Left colon (tissue), 2 donors: ENCODE results near the gene TTC27. TPM values are rescaled to one million over a fixed set of nuclear protein-coding genes. Genes with fewer than 3 reads are reported as not detected.
A peak's percentile ranks its signal among the peaks of the same experiment; 100 is the strongest.
"Not testable (repeated sequence)": the region's sequence is repeated elsewhere in the genome, so short reads cannot be mapped to it uniquely, and the experiment has no call there.

Source experiments
- ATAC-seq: fragments of 200-7000 bp; cut with Tn5 transposase; one replicate; pipeline ENCODE4 v1.9.1; 2020; ENCODE audit warnings: mild to moderate bottlenecking, moderate library complexity
- DNase-seq, 2 donors: peaks; one replicate each; pipeline ENCODE4 v3.0.0-alpha.2; 2020
- intact Hi-C, 2 donors: fragments of 100-400 bp; cut with DNase I in 1 of 2; cut with micrococcal nuclease in 1 of 2; formaldehyde crosslinking; loops; one replicate each; pipeline versions ENCODE4 v1.11.2 to v1.14.0; 2022; cut with DNase I, micrococcal nuclease
- total RNA-seq, 2 donors: library from RNA; stranded (reverse); fragmentation: NEBNext Ultra II Directional; extraction: Animal tissue kit (Norgen Biotek cat#: 25700); gene quantifications; one replicate each; pipeline ENCODE4 v1.2.1, GENCODE V29; 2021
- donor health status: DM: no; HTN: no; CAD: no.
- donor health status: DM: yes; HTN: yes; CAD: no.

The TTC27 gene
- total RNA-seq, 2 donors from 2014 or later = 8.9 to 10.7 TPM

DNA sequence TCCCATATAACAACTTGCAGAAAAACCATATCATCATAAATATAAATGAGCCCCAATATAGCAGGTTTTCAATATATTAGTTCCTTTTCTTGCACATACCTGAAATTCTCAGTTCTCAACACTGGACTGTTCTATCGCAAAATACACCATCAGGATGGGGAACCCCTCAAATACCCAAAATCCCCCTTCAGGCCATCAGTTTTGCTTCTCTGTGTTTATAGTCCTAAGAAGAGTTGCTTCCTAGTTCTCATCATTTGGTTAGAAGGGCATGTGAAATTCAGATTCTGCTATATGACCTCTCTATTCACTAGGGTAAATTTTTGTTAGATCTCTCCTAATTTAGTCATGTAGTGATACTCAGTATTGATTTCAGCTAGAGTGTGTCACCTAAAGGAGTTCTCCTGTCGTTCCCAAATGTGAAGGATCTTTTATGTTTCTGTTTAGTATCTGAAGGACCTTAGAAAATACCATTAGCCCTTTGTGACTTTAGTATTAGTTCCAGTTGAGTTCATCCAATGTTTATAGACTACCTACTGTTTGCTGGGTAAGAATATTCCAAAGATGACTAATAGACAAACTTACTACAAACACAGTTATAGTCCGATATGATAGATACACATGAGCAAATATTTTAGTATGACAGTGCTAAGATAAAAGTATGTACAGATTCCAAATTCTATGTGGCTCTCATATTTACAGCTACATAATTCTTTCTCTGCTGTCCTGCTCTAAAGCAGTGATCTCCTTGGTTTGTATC, 115.8 kb downstream of the TTC27 start:
- intact Hi-C loops = no loop called here
- ATAC-seq (no peak), DNase-seq (no peak)

- intact Hi-C loops = no loop called here
- DNase-seq = no peak
- ATAC-seq = no peak
These were observed 117.3 kb downstream of the TTC27 start for GRCh38 chr2:32745191-32745590.

GRCh38 chr2:32745675-32746074, 117.8 kb downstream of the TTC27 start:
- ATAC-seq (no peak), DNase-seq (no peak)
- intact Hi-C loops = no loop called here

GRCh38 chr2:32746669-32747068, 118.8 kb downstream of the TTC27 start:
- no peak for DNase-seq
- ATAC-seq = no peak
- intact Hi-C loops = no loop called here

- ATAC-seq (no peak), DNase-seq (no peak)
- intact Hi-C loops = no loop called here
These were observed 120.3 kb downstream of the TTC27 start for GRCh38 chr2:32748158-32748557.

DNA sequence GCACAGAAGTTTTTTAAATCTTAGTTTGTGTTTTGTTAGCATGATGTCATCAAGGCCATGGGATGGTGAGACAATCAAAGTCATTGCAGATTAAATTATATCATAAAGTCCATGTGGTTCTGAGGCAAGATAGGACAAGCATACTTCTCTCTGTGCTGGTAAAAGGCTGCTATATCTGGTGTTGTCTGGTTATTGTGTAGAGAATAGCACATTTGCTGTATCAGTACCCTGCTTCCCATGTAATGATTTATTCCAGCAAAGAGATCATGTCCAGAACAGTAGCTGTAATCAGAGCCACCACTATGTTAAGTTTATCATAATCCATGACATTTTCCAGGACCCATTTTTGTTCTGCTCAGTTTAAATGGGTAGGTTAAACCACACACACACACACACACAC, 123.0 kb downstream of the TTC27 start:
- no peak for ATAC-seq

DNA sequence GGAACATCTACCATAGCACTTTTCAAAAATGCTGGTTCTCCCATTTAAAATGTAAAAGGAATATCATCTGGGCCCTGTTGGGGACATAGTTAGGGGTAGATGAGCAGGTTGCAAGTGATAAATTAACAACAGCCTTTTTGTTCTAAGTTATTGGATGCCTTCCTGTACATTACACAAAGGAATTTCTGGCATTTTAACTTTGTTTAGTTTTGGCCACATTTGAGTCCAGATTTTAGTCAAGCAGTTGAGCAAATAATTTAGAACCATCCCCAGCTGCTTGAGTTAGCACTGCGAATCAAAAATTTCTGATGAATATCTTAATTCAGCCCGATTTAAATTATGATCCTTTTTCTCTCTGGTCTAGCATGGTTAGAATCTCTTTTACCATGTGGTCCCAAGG, 124.4 kb downstream of the TTC27 start:
- ATAC-seq (no peak), DNase-seq (no peak)
- intact Hi-C loops = no loop called here

More for the DNA sequence above, 123.0 kb downstream of the TTC27 start:
- no peak for DNase-seq
- intact Hi-C loops = no loop called here

DNA sequence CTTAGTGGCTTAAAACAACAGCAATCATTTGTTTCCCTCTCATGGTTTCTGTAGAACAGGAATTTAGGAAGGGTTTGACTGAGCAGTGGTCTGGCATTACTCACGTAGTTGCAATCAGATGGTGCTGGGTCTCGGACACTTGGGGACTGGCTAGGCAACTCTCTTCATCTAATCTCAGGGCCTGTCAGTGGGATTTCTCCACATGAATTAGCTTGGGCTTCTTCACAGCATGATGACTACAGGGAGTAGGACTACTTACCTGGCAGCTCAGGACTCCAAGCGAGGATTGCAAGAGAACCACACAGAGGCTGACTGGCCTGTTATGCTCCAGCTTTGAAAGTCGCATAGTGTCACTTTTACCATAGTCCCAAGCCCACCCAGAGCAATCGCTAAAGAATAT, 125.1 kb downstream of the TTC27 start:
- intact Hi-C loops = no loop called here
- no peak for ATAC-seq

GRCh38 chr2:32754676-32755075, 126.8 kb downstream of the TTC27 start:
- intact Hi-C loops, ATAC-seq, DNase-seq: not testable (repeated sequence)

More for the DNA sequence above, 125.1 kb downstream of the TTC27 start:
- no peak for DNase-seq

GRCh38 chr2:32755666-32756065, 127.8 kb downstream of the TTC27 start:
- ATAC-seq = no peak
- DNase-seq = no peak
- intact Hi-C loops = no loop called here

- ATAC-seq = no peak
- intact Hi-C loops = no loop called here
These were observed 128.4 kb downstream of the TTC27 start for GRCh38 chr2:32756074-32756727.

DNA sequence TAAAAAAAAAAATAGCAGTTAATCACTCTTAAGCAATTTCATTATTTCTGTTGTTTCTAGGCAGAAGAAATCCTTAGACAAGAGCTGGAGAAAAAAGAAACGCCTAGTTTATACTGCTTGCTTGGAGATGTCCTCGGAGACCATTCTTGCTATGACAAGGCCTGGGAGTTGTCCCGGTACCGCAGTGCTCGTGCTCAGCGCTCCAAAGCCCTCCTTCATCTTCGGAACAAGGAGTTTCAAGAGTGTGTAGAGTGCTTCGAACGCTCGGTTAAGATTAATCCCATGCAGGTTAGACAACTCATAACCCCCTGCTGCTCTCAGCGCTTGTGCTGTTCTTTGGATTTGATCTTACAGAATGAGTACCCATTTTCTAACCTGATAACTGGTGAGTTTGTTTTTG, 130.4 kb downstream of the TTC27 start:
- no peak for ATAC-seq
- intact Hi-C loops = no loop called here

More at GRCh38 chr2:32756074-32756727, 128.4 kb downstream of the TTC27 start:
- DNase-seq = no peak

DNA sequence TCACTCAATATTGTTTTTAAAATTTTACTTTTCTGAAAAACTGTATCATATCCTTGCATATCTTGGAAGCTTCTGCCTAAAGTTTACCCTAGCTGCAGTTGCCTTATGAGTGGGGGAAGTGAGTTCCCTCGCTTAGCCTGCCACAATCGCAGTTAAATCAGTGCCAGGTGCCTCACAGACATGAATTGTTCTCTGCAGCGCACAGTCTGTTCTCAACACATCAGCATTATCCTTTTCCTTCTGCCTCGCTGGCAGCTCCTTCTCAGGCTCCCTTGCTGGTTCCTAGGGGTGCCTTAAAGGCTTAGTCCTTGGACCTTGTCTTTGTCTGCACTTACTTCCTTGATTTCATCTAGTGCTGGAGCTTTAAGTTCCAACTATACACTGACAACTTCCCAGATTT, 132.8 kb downstream of the TTC27 start:
- intact Hi-C loops = no loop called here
- no peak for DNase-seq
- ATAC-seq = no peak

More for the DNA sequence above, 130.4 kb downstream of the TTC27 start:
- DNase-seq = no peak

DNA sequence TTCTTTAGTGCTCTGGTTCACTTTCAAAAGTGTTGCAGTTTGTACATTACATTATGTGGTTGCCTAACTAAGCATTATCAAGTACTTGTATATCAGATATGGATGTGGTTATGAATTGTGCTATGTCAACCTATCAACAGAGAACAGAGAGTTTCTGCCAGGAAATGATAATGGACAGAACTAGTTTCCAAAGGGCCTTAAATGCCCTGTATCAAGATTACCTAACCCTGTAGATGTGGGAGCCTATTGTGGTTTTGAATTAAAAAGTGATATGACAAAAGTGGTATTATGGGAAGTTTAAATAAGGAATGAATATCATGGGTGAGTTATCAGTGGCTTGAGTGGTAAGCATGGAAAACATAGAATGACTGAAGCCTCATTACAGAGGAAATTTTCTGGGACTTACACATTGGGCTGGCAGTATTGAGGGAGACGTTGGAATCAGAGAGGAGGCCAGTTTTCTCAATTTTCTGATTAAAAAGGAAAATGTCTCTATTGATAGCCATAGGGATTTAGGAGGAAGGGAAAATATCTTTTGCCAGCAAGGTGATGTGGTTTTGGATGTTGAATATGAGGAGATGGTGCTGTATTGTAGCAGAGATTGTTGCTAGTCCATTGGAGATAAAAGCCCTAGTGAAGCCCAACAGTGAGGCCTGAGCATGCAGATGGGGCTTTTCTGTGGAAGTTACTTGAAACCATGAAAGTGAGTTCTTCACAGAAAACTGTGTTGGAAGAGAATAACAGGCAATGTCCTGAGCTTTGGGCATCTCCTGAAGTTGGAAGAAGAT, 140.7 kb downstream of the TTC27 start:
- intact Hi-C loops = no loop called here
- DNase-seq (no peak), ATAC-seq (no peak)

DNA sequence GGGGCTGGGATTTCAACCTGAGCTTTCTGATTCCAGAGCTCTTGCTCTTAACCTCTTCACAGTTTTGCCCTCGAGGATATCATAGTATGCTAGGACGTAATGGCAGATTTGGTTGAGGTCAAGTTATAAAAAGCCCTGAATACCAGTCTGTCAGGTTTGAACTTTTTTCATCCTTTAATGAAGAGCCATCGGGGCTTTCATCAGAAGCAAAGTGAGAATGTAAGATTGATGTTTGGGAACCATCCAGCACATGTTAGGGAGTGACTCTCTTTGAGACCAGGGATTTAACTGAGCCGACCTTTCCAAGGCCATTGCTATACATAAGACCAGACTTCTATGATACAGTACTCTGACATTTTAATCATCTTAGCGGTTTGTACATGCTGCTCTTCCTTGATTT, 142.5 kb downstream of the TTC27 start:
- ATAC-seq = no peak
- intact Hi-C loops = loop anchor here in 1 of 2 donors (10.0 kb wide), 2 partner anchors 174 to 814 kb away; partner anchors contain the start of gene LTBP1
- DNase-seq = no peak

GRCh38 chr2:32772638-32773447, 145.0 kb downstream of the TTC27 start:
- intact Hi-C loops = loop anchor here in 1 of 2 donors (2.0 to 10.0 kb wide), 3 partner anchors 172 to 812 kb away; partner anchors contain the start of gene LTBP1
- peak; percentile 74 for ATAC-seq

DNA sequence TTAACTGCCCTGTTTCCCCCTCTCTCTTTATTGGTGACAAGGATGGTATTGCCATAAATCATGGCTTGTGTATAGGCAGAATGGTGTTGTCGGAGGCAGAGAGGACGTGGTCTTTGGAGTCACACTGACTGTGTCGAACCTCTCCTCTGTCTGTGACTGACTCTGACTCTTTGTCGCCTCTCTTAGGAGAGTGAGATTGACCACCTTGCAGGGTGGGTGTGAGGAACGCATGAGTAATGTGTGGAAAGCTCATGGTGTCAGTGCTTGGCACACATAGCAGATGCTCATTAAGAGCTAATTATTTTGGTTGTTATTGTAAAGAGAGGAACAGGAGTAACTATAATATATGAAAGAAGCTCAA, 145.6 kb downstream of the TTC27 start:
- intact Hi-C loops = loop anchor here in 1 of 2 donors (2.0 to 10.0 kb wide), 3 partner anchors 171 to 811 kb away; partner anchors contain the start of gene LTBP1
- DNase-seq (no peak), ATAC-seq (no peak)

More at GRCh38 chr2:32772638-32773447, 145.0 kb downstream of the TTC27 start:
- DNase-seq = no peak

GRCh38 chr2:32775954-32776353, 148.1 kb downstream of the TTC27 start:
- ATAC-seq (no peak), DNase-seq (no peak)
- intact Hi-C loops = loop anchor here in 1 of 2 donors (10.0 kb wide), 2 partner anchors 169 to 809 kb away; partner anchors contain the start of gene LTBP1
